Left kidney (tissue), 2 donors: ENCODE data around the gene CCNE1. TPM values are rescaled to one million over a fixed set of nuclear protein-coding genes. Genes with fewer than 3 reads are reported as not detected.
A peak's percentile ranks its signal among the peaks of the same experiment; 100 is the strongest.

Source experiments
- DNase-seq: peaks from one replicate; pipeline ENCODE4 v3.0.0-alpha.2; 2013
- polyA plus RNA-seq: library from polyadenylated mRNA; unstranded; fragments of 120-200 nt; gene quantifications from one replicate; pipeline ENCODE4 v1.2.1, GENCODE V29; 2013; ENCODE audit not compliant: insufficient read length

Gene CCNE1
- polyA plus RNA-seq, 1 donor: 10.8 TPM

DNA sequence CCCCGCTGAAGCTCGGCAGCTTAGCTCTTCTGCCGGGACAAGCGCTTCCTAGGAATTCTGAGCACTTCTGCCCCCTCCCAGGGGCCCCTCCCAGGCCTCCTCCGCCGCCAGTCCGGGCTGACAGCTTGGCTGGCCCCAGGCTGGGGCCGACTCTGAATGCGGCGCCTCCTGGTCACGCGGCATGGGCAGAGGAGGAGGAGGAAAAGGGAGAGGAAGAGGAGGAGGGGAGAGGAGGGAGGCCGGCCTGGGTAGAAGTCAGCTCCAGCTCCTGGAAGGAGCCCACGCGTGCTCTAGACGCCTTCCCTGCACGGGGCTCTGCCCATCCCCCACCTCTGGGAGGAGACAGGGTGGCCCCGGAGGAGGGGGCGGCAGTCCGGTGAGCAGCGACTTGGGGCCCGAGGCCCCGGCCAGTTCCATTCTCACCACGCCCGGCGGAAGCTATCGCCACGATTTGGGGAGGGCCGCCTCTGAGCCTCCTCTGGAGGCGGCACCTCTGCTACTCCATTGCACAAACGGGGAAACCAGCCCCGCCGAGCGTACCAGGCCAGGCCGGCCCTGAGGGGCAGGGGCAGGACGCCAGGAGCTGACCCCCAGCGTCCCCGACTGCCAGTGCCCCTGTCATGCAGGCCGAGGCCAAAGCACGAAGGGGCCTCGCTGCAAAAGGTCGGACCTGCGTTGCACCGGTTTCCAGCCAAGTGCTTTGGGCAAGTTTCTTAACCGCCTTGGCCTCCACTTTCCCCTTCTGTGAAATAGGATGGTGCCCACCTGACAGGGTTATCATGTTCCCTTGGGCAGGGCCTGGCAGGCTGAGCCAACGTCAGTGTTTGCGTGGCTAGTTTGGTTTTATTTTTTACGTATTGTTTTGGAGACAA lies 31.6 kb downstream of the CCNE1 start:
- DNase-seq: peak; percentile 41

DNA sequence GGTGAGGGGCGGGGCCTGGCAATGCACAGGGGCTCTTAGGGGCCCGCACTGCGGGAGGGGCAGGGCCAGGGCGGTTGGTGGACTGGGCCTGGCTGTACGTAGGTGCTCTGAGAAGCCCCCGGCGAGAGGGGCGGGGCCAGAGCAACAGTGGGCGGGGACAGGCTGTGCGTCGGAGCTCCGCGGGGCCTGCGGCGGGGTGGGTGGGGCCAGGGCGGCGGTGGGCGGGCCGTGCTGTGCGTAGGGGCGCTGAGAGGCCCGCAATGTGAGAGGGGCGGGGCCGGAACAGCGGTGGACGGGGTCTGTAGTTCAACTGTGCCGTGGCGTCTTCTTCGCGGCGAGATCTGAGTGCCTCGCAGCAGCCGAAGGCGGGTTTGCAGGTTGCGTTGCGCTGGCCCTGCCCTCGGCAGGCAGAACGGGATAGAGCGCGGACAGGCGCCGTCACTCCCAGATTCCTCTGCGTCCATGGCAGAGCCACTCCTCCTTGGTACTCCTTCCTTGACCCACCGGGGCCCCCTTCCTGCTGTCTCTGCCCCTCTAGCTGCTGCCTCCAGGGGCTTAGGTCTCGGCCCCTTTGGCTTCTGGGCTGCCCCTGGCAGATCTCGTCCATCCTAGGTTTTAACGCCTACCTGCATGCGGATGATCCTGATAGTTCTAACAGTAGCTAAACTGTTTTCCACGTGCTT lies 33.2 kb downstream of the CCNE1 start:
- DNase-seq: peak; percentile 91

DNA sequence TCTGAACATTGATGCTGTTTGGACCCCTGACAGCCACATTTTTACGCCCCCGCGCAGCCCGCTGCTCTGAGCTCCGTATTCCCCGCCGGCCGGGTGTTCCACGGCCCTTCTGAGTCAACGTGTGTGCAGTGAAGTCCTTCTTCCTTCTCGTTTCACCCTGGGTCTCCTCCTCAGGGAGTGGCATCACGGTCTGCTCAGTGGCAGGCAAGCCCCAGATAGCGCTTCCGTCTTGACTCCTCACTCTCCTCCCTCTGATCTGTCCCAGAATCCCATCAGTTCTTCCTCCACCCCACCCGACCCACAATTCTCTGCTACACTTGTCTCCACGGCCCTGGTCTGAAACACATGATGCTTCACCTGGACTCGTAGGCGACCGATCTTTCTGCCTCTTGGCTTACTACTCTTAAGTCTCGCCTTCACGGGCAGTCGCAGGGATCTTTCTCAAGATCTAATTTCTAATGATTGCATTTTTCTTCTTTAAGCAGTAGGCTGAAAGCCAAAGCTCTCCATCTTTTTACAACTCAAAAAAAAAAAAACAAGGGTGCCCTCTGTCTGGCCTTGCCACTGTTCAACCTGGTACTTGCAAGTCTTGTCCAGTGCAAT lies 33.9 kb downstream of the CCNE1 start:
- no peak for DNase-seq

DNA sequence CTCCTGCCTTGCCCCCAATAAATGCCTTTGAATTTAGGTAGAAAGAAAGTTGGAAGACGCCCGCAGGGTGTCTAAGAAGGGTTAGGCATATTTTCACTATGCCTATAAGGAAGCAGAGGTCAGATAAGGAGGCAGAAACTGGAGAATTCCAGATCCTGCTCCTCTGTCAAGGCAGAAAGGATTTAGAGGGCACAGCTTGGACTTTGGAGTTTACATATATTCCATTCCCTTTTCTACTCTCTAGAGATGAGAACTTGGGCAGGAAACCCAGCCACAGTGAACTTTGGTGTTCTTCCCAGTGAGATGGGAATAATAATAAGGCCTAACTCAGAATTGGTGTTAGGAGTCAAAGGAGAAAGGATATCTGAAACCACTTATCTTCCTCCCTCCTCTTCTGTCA lies 37.4 kb downstream of the CCNE1 start:
- no peak for DNase-seq

DNA sequence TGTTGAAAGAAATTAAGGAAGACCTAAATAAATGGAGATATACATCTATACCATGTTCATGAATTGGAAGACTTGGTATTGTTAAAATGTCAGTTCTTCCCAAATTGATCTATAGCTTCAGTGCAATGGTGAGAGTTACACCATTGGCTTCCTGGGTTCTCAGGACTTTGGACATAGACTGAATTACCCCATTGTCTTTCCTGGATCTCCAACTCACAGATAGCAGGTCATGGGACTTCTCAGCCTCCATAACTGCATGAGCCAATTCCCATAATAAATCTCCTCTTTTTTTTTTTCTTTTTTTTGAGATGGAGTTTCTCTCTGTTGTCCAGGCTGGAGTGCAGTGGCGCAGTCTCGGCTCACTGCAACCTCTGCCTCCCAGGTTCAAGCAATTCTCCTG lies 38.7 kb downstream of the CCNE1 start:
- no peak for DNase-seq

DNA sequence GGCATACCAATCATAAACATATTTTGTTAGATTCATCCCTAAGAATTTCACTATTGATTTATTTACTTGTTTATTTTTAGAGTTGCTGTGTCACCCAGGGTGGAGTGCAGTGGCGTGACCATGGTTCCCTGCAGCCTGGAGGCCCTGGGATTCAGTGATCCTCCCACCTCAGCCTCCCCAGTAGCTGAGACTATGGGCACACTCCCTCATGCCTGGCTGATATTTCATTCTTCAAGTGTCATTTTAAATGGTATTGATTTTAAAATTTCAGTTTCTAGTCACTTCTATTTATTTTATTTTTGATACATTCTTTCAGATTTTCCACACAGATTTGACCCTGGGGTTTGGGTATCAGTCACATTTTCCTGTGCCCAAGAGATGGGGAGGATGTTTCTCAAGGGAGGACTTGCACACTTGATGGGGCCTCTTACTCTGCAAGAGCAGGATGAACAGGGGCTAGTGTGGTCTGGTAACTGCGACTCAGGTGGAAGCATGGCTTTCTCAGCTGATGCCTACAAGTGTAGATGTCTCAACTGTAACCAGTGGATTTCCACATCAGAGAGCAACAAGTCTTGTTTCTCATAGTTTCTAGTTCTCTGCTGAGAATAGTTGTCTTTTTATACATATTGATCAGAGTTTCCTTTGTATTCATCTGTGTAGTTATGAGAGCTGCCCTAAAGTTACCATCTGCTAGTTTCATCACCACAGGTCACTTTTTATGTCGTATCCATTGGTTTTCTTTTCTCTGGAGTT lies 40.2 kb downstream of the CCNE1 start:
- no peak for DNase-seq

DNA sequence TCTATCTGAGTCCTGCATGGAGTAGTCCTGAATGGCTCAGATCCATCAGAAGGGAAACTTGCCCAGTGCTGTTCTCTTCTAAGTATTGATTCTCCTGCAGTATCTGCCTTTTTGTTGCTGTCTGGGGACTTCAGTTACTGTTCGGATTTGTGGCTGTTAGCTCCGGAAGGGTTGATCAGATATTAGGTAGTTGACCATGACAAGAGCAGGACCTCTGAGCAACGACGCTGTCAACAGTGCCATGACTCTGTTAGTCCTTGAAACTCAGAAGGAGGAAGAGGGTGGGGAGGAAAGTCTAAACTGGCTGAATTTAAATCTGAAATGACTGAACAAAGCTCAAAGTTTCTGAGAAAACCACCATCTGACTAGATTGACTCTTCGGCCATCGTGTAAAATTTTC lies 42.2 kb downstream of the CCNE1 start:
- no peak for DNase-seq

DNA sequence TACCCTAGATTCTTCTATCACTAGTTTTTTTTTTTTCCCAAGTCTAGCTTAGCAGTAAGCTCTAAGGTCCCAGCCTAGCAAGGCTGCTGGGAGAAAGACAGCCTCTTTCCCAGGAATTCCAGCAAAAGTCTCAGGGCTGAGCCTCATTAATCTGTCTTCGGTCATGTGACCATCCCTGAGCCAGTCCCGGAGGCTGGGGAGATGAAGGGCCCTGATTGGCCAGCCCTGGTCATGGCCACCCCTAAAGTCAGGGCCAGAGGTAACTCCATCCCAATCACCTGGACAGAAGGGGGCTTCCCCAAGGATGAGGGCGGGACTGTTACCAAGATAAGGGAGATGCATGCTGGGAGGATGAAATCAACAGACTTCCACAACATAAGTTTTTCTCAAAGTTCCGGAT lies 43.3 kb downstream of the CCNE1 start:
- DNase-seq: no peak

DNA sequence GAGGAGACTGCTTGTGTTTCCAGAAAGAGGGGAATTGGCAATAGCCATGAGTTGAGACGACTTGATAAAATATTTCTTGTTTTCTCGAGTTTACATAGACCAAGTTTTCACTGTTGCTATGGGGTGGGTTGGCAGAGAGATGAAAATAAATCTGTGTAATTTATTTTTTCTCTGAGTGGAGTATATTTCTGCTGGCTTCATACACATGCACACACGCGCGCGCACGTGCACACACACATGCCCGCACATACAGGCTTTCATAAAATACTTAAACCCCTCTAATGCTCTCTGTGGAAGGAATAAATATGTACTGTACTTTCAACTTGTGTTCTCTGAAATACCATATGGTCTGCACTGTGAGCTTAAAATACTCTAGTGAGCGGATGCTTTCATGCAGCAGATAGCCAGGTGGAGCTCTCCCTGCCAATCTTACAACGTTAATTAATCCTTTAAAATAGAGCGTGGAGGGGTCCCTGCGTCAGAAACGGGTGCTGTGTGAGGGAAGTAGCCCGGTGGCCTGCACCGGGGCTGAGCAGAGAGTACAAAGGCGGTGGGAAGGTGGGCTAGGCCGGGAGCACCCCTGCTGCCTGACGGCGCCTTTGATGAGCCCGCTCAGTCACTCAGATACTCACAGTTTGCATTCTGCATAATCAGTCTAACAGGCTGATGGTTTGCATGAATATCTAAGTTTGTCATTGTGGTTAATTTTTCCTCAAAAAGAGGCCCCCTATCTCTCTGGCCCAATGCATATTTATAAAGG lies 44.1 kb downstream of the CCNE1 start:
- no peak for DNase-seq

DNA sequence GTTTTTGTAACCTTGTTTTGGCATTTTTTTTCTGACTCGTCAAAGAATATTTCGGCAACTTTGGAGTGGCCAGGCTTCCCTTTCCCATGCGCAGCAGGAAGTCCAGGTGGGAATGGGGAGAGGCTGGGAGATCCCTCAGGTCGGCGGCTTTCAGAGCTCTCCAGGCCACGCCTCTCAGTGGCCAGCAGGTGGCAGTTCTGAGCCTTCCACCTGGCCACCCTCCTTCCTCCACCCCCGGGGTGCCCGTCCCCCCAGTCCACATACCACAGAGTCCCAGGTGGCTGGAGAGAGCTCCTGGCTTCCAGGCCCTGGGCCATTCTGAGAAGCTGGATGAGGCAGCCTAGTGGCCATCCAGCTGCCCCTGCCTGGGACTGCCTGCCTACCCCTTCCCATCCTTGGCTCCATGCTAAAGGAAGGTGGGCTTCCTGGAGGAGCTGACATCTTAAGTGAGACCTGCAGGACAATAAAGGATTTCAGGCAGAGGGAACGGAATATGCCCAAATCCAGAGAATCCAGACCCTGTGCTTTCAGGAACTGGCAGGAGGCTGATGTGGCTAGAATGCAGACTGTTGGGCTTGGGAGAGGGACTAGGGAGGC lies 46.3 kb downstream of the CCNE1 start:
- no peak for DNase-seq

DNA sequence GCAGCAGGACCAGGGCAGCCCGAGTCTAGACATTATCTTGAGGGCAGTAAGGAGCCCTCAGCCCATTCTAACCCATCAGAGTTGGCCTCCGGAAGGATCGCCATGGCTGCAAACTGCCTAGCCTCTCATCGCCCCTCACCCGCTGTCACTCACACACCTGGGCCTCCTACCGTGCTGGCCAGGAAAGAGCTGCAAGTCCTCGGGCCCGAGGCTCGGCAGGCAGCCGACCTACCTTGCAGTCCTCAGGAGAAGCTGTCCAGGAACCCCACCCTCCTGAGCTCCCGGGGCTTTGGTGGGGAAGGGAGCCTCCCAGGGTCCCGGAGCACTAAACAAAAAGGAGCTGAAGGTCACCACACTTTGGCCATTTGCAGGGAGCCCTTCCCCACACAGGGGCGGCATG lies 46.8 kb downstream of the CCNE1 start:
- no peak for DNase-seq

DNA sequence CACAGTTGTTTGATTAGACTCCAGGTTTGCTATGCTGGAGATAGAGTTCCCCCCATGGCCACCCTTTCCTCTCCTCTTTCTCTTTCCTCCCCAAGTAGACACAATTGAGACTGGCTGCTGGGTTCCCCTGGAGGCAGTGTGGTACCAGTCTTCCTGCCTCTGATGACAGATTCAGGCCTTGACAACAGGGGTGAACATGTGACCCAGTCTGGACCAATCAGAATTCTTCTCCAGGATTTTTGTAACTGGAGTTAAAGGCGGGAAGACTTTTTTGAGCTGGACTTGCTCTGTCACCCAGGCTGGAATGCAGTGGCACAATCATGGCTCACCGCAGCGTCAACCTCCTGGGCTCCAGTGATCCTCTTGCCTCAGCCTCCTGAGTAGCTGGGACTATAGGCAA lies 48.7 kb downstream of the CCNE1 start:
- no peak for DNase-seq

DNA sequence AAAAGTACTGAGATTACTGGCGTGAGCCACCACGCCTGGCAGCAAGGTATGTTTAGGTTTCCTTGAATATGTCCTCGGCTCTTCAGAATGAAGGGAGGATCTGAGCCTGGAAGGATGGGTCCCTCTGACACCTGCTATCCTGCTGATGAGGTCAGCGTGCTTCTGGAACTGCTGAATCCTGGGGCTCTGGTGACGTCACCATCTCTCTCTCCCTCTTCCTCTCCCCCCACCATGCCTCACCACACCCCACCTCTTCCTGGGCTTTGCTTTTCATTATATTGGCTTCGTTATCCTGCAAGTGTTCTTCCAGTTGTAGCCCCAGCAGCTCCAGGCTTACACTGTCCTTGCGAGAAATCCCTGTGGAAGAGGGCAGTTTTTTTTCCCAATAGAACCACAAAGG lies 49.8 kb downstream of the CCNE1 start:
- no peak for DNase-seq

DNA sequence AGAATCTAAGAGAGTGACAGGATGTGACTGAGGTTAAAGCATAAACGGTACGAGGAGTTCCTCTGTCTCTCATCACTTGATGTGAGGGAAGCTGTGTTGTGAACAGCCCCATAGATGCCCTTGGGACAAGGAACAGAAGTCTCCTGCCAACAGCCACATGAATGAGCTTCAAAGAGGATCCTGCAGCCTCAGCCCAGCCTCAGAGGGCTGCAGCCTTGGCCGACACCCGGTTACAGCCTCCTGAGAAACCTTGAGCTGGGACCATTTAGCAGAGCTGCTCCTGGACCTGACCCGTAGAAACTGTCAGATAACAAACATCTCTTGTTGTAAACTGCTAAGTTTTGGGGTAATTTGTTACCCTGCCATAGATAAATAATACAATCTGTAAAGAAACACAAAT lies 54.2 kb downstream of the CCNE1 start:
- no peak for DNase-seq

DNA sequence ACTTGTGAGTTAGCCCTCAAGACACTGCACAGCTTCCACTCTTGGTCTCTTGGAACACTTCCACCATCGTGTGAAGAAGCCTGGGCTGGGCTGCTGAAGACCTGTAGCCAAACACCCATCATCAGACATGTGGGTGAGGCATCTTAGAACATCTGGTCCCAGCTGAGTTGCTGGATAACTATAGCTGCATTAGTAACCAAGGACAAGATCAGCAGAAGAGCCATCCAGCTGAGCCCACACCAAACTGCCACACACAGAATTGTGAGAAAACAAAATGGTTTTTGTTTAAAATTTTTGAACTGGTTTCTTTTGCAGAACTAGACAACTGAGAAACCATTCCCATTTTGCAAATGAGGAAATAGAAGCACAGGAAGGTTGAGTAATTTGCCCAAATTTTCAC lies 56.2 kb downstream of the CCNE1 start:
- no peak for DNase-seq

DNA sequence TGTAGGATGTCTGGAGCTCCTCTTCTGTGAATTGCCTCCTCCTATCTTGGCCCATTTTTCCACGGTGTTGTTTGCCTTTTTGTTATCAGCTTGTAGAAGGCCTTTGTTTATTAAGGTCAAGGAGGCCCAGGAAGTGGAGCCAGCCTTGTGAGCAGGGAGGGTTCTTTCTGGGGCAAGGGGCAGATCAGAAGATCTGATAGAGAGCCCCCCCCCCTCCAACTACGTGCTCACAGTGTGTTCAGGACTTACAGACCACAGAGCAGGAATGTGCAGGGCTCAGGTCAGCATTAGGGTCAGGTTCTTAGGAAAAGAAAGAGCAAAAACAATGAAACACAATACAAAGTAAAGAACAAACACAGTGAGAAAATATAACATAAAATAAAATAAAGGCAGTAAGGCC lies 59.4 kb downstream of the CCNE1 start:
- DNase-seq: no peak

DNA sequence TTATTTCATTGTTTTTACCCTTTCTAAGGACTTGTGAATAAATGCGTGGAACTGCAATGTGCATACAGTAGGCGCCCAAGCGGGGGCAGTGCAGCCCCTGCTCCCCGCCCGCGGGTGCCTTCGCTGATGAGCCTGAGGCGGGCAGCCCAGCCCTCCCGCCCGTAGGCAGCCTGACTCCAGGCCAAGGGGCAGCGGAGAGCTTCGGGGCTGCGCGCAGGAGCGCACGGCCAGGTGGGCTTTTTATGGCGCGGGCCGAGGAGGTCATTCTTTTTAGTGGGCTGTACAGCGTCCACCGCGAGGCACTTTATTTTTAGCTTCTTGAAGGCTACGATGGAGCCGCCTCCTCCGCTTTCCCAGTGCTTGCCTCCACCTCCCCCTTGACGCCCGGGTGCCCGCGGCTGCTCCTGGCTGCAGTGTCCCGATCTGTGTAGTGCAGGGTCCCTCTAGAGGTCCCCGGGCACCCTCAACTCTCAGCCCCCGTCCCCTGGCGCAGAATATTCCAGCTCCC lies 60.5 kb downstream of the CCNE1 start:
- no peak for DNase-seq

DNA sequence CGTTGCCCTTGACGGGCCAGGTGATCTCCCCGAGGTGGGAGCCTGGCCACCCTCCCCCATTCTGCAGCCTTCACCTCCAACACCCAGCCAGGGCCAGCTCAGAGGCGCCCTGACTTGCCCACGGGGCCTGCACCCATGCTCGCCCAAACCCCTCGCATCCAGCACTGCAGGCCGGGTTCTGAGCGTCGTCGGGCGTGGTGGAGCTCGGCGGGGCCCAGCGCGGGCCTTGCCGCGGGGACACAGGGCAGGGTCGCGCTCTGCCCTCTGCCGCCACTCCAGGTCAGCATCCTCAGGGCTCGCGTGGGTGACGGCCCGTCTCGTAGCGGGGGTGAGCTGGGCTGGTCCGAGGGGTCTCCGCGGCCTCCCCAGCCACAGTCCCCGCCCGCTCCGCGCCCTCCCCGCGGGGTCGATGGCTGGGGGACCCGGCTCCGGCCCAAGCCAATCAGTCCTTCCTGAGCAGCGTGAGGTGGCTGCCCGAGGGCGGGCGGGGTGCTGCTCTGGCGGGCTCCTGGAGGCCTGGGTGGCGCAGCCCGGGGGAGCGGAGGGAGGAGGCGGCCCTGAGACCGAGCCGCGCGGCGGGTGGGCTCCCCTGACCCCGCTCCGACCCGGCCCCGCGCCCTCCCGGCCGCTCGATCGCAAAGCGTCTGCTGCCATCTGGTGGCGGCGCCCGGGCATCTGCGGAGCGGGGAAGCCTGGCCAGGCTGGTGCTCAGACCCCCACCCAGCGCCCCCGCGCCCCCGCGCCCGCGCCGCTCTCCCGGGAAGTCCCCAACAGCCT lies 61.4 kb downstream of the CCNE1 start:
- no peak for DNase-seq
